Subcutaneous adipose tissue (tissue), 4 donors: ENCODE results near the gene HERC2. TPM values are rescaled to one million over a fixed set of nuclear protein-coding genes. Genes with fewer than 3 reads are reported as not detected.

Experiments
- CTCF ChIP-seq: fragments of 450-650 bp; IDR thresholded peaks from one replicate; pipeline ENCODE4 v1.5.1; 2016; ENCODE audit warnings: low read depth, mild to moderate bottlenecking, control low read depth, antibody characterized with exemption, moderate library complexity
- total RNA-seq, 4 donors: library from RNA; depleted of rRNA; stranded (reverse); fragments of >200 nt; gene quantifications; one replicate each; pipeline ENCODE4 v1.1.0, GENCODE V29; 2016

Gene HERC2
- total RNA-seq, 4 donors from 2014 or later = 41.5 to 73.8 (median 50.7) TPM

- TF ChIP-seq CTCF = no peak
These were observed 235.7 kb downstream of the HERC2 start for GRCh38 chr15:28086175-28086703.

GRCh38 chr15:28085489-28086174 lies 236.3 kb downstream of the HERC2 start:
- TF ChIP-seq CTCF = no peak

GRCh38 chr15:28084547-28084946 lies 237.4 kb downstream of the HERC2 start:
- TF ChIP-seq CTCF = no peak

- no peak for TF ChIP-seq CTCF
These were observed 238.9 kb downstream of the HERC2 start for GRCh38 chr15:28082891-28083684.

- TF ChIP-seq CTCF = no peak
These were observed 240.4 kb downstream of the HERC2 start for GRCh38 chr15:28081594-28081993.

GRCh38 chr15:28080386-28080785 lies 241.6 kb downstream of the HERC2 start:
- TF ChIP-seq CTCF = no peak

GRCh38 chr15:28079313-28079969 lies 242.5 kb downstream of the HERC2 start:
- TF ChIP-seq CTCF = no peak
